OCI-M1 (cell line): Measurements from ENCODE around the gene FLNB.

Experiments
- DNase-seq: peaks from one replicate; lab custom pipeline; 2025; lab: John Stamatoyannopoulos, UW

The FLNB gene

DNA sequence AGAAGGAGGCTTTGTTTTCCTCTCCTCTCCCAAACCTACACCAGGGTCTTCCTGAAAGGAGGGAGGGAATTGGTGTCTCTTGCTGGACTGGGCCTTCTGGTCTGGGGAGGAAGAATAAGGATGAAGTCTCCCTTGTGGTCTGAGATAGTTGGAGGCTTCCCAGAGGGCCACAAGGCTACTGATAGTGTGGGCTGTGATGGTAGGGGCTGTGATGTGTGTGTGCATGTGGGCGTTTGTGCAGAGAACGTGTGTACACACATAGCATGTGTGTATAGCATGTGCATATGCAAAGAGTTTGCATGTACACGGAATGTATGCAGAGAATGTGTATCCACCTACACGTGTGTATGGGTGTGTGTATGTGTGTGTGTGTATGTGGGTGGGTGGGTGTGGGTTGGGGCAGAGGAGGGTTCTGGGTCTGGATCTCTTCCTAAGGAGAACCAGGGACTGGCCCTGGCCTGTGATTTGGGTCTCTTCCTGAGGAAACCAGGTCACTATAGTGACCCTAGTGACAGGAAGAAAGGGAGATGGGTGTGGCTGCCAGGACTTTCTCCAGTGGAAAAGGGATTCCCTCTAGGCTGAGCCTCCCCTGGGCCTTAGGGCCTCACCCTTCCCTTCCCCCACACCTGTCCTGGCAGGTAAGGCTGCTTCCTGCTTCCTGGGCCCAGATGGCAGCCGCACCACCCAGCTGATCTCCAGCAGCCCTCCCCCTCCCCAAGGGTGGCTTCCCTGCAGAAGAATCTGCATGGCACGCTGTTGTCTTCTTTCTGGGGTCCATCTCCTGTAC, 1.7 kb downstream of the FLNB start:
- DNase-seq = peak; percentile 16

DNA sequence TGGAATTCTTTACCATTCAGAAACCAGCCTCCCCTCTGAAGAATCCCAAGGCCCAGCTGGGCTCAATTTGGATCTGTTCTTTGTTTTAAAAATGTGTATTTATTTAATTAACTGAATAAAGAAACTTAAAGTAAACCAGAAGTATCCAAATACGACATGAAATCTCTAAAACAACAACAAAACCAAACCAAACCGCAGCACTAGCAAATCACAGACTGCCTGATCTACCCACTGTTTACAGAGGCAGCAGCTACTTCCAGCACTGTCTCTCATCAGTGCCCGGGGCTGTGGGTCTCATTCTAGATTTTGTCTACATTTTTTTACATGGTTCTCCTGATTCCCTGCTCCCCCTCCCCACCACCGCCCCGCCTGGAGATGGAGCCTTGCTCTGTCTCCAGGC, 2.3 kb downstream of the FLNB start:
- DNase-seq = no peak

DNA sequence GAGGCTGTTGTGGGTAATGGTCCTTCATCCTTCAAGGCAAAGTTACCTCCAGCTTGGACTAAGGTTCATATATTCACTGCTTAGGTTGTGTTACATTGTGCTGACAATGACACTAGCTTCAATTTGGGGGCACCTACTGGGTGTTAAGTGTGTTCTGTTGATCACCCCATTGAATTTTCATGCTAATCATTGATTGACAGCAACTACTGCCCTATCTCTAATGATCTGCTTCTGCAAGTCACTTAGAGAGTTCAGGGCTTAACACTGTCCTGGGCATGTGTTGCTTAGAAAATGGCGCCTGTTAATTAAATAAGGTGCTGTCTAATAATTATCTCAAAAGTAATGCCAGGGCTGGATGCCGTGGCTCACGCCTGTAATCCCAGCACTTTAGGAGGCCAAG, 3.4 kb downstream of the FLNB start:
- DNase-seq = no peak

DNA sequence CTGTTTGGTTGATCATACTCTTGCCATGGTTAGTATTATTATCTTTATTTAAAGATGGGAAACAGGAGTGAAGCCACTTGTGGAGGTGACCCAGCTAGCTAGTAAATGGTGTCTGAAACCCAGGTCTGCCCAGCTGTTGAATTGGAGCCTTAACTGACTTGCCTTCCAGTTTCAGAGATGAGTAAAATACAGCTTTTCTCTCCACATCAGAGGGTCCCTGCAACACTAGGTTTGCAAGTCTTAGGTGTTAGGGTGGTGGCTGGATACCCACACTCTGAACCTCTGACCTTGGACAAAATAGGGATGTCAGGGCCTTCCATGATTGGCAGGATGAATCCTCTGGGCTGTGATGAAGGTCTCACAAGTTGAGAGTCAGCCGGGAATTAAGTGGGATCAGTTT, 4.1 kb downstream of the FLNB start:
- no peak for DNase-seq

DNA sequence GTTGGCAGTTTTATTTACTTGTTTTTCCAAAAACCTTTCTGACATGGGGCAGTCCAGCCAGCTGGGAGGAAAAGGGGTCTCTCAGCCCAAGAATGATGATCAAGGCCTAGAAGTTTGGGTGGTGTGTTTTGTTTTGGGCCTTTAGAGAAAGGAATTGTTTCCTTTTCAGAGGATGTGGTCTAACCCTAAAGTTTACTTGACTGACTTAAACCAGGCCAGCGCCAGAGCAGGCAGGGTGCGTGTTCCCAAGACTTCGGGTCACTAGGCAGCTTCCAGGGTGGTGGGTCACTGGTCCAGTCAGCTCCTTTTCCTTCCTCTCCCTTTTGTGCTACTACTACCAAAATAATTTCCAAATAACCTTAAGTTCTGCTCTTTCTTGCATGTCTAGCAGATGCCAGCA, 4.9 kb downstream of the FLNB start:
- DNase-seq = no peak

DNA sequence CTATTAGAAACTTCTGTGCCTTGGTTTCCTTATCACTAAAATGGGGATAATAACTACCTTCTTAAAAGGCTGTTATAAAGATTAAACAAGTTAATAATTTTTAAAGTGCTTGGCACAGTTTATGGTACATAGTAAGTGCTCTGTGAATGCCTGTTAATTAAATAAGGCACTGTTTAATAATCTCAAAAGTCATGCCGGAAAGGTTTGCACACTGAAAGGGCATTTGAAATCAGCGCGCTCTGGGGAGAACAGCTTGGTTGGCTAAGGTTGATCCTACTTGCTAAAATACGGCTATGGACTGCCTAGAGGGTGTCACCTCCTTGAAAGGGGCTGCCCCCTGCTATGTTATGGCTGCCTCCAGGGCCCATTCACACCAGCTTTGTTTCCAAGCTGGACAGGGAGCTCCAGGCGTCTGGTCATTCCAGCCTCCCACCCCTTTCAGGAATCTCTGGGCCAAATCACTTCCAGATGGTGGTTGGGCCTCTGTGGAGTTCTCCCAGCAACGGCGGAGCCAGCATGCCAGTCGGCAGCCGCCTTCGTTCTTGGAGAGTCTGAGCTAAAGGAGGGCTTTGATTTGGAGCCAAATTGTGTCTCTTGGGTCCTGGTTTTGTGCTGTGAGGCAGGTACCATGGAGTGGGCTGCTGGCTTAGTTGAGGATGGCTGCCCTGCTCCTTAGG, 5.9 kb downstream of the FLNB start:
- no peak for DNase-seq

DNA sequence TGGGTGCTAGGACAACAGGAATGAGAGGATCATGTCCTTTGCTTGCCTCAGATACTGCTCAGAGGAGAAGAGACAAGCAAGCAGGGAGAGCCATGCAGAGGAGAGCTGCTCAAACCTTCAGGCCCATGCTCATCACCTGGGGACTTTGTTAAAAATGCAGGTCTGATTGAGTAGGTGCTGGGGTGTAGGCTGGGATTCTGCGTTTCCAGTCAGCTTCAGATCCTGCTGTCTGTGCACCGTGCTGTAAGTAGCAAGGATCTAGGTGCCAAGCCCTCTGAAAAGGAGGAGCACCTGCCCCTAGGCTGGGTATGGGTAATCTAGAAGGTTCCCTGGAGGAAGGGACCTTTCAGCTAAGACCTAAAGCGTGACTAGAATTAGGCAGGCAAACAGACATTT, 7.3 kb downstream of the FLNB start:
- no peak for DNase-seq

DNA sequence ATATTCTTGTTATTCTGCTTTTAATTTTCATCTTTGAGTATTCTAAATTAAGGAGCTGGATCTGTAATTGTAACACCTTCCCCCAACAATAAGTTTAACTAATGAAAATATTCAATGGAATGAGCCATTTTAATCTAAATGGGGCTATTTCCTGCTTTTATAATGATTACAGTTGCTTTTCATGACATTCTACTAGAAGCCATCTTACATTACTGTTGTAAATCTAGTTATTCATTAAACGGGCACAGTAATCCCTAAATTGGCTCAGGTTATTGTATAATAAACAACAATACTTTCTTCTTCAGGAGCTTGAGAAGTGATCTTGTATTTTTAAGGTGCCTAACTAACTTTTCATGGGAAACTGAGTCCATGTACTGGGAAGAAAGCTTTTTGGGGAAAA, 8.5 kb downstream of the FLNB start:
- no peak for DNase-seq

DNA sequence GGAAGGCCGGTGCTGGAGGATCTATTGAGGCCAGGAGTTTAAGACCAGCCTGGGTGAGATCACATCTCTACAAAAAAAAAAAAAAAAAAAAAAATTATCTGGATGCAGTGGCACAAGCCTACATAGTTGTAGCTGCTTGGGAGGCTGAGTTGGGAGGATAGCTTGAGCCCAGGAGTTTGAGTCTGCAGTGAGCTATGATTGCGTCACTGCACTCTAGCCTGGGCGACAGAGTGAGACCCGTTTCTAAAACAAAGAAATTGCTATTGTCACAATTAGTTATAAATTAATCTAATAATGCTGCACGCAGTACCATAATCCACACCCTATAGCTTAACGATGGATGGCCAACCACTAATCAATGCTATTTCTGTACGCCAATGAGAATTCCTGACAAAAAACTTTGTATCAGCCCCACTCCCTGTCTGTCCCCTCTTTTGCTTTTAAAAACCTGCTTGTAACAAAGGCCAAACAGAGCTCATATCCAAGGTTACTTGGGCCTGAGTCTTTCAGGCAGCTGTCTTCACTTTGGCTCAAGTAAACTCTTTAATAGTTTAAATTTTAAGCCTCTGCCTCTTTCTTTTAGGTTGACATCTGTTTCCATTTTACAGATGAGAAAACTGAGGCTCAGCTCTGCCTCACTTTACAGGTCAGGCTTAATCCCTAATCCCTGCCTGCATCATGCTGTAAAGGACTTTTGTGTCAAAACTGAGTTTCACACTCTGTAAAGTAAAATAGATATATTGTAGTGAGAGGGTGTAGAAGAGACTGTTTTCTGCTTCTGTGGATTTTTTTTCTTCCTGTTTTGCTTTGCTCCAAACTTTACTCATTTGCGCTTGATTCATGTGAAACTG, 10.9 kb downstream of the FLNB start:
- no peak for DNase-seq

DNA sequence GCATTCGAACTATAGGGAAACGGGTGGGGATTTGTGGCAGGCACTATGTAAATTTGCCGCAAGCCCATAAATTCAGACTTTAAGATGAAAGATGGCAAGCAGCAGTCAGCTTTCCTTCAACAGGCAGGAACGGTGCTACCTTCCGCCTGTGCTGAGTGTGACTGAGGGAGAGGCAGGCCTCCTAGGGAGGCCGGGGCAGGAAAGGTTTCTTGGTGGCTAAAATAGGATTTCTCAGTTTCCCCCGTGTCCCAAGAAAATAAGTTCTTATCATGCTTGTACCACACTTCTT, 12.5 kb downstream of the FLNB start:
- DNase-seq = no peak

DNA sequence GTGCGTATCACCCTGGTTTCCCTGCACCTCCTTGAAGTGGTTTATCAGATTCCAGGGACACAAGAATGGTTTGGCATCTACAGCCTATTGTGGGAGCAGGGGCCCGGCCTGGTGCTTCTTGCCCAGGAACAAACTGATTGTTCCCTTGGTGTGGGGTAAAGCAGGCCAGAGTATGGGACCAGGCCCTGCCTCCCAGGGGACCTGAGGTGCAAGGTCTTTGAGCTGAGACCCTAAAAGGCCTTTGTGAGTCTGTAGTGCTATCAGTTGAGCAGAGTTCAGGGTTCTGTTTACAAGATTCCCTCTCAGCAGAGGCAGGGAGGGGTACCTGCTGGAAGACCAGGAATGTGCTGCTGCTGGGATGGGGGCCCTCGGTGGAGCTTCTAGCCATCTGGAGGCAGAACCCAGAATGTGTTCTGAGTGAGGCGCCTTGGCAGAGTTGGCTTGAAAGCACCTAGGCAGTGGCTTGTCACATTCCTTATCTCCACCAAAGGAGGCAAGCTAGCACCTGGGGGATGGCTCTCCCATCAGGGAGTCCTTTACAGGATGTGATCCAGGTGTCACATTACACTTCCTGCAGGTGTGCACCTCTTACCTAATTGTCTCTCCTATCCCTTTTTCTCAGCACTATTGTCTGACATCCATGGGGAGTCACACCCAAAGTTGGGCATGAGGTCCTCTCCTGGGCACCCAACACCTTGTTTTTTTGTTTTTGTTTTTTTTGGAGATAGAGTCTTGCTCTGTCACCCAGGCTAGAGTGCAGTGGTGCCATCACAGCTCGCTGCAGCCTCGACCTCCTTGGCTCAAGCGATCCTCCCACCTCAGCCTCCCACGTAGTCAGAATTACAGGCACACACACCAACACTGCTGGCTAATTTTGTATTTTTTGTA, 13.1 kb downstream of the FLNB start:
- DNase-seq = no peak

DNA sequence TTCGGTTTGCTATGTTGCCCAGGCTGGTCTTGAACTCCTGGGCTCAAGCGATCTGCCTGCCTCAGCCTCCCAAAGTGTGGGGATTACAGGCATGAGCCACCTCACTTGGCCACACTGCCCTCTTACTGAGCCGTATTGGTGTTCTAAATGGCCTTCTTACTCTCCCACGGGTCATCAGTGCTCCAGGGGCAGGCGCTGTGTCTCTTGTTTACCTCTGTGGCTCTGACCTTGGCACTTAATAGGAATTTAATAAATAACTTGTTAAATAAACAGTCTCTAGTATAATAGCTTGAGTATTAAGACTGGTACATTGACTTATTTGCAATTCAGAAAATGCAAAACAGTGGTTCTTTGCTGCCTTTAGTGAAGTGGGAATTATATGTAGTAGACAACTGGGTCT, 13.7 kb downstream of the FLNB start:
- DNase-seq = no peak

DNA sequence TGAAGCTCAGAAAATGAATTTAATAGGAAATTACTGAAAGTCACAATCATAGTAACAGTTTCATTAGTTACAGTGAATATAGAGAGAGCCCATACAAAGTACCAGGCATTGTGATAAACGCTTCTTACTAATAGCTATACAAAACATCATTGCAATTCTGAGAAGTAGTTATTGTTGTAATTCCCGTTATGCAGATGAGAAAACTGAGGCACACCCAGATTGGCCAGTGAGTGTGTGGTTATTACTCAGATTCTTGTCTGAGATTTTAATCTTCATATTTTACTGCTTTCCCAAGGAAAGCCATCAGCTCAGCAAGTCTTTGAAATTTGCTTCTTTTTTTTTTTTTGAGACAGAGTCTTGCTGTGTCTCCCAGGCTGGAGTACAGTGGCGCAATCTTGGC, 14.3 kb downstream of the FLNB start:
- no peak for DNase-seq

DNA sequence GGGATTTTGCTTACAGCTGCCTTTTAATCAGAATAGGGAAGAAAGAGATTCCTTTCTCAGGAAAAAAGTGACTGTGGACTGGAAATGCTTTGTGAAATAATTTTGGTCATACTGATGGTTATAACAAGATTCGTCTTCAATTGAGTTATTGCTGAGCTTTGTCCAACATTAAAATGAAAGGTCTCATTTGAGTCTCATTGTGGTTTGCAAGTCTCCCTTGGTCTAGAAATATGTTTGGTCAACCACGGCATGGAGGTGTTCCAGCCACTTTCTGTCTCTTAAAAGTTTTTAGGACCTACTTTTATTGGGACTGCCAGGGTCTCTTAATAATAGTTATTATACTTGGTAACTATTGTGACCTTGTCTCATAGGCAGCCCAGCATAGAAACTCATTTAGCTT, 15.3 kb downstream of the FLNB start:
- no peak for DNase-seq

DNA sequence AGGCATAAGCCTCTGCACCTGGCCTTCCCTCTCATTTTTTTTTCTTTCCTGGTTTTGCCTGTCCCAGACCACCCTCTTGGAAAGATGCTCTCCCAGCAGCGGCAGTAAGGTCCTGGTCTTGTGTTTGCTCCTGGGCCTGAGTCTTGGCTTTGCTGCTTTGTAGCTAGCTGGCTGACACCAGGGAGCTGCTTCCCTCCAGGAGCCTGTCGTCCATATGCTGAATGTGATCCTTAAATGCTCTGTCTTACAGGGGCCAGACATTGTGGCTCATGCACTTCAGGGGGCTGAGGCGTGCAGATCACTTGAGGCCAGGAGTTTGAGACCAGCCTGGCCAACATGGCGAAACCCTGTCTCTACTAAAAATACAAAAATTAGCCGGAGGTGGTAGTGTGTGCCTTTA, 17.2 kb downstream of the FLNB start:
- no peak for DNase-seq

DNA sequence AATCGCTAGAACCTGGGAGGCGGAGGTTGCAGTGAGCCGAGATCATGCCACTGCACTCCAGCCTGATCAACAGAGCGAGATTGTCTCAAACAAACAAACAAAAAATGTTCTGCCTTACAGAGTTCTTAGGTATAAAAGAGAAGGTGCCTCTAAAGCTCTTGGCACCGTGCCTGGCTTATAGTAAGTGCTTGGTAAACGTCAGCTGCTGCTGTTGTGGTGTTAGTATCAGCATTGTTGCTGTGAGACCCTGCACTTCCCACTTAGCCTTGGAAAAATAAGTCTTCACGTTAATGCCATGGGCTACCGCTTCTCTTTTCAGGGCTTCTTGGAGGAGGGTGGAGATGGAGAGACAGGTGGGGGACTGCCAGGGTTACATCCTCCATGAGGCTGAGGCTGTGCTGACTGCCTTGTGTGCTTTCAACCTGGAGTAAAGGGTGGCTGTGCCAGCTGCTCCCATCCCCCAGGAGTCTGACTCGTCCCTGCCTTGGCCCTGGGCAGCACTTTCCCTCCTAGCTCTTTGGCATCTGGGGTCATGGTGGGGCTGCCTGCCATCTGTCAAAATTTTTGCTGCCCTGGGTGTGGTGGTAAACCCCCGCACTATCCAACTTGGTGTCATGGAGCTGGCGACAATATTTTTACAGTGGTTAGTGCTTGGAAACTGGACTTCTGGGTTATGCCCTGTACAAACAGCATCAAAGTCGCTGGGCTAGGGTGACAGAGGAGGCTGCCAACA, 17.8 kb downstream of the FLNB start:
- DNase-seq = no peak

DNA sequence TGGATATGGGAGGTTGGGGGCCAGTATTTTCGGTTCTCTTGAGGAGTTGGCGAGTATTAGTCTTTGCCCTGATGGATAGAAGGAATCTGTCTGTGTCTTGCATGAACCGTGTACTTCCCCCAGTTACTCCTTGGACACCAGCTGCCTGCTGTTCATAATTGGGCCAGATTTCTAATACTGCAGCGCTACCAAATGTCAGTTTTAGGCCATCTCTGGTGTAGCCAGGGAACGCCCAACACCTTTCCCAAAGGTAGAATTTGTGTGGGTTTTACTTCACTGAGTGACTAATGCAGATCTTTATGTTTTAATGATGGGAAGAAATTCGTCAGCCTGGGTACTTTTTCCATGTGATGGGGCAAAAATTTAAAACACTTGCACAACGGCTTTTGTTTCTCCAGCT, 18.4 kb downstream of the FLNB start:
- DNase-seq = no peak

DNA sequence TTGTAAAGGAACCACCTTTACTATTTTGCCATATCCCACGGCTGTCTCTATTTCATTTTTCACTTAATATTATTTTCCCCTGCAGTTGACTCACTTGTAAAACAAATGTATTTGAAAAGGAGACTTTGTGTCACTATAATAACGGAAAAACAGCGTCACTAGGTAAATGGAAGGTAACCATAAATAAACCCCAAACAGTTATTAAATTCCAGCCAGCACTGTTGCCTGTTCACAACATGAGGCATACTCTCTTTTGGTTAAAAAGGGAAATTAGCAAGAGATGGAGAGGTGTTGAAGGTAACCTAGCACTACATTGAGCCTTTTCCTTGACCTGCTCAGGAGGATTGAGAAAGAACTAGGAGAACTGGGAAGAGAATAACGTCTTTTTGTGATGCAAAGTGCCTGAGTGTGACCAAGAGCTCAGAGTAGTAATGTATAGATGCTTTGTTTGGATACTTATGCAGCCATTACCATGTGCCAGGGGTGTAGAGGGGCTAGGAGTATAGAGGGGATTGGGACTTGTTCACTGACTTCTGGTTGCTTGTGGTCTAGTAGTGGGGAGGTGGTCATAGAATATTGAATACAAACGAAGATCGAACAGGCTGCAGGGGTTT, 19.6 kb downstream of the FLNB start:
- no peak for DNase-seq

DNA sequence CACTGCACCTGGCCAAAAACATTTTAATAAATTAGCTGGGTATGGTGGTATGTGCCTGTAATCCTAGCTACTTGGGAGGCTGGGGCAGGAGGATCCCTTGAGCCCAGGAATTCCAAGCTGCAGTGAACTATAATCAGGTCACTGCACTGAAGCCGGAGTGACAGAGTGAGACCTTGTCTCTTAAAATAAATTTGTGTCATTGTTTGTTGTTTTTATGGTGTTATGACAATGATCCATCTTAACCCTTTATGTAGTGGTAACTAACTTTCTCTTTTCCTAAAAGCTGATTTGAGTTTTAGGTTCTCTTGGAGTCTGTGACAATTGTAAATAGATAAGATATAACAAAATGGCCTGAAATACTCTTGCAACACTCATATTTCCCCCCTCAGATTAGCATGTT, 20.7 kb downstream of the FLNB start:
- DNase-seq = peak; percentile 50

DNA sequence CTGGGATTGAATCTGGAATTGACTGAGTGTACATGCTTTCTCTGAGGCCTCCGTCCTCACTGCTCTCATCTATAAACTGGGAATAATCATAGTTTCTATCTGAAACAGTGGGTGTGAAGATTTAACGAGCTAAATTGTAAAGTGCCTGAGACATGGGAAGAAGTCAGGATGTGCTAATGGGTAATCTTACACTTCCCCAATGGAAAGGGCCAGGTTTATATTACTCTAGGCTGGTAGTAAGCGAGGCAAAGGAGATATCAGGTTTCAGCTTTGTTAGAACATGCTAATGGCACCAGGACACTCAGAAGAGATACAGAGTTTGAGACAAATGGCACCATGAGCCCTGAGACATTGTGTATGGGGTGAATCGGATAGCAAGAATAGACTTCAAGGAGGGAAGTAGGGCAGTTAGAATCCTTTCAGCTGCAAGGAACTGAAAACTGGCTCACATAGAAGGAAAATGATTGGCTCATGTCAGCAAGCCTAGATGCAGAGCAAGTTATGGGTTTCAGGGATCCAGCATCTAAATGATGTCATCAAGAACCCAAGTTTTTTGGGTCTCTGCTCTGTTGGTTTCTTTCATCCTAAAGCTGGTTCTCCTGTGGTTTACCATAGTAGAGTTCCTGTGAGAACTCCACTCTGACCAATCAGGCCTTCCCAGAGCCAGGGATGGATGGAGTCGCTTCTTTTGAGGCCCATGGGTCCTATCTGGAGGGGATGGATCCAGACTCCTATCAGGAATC, 21.8 kb downstream of the FLNB start:
- DNase-seq = no peak
